ACHN (cell line): ENCODE measurements around the gene TSACC.
"Not testable (repeated sequence)": the region's sequence is repeated elsewhere in the genome, so short reads cannot be mapped to it uniquely, and the experiment has no call there.

Experiments
- DNase-seq: peaks from one replicate; pipeline ENCODE4 v3.0.0-alpha.2; 2015
- in situ Hi-C: cut with HindIII; loops from 2 replicates; pipeline ENCODE4 v1.10.0; 2017; ENCODE audit warnings: low sequenced_read_pairs, low pct_ligation_motif_present, low pct_unique_long_range_greater_than_20kb

The TSACC gene

DNA sequence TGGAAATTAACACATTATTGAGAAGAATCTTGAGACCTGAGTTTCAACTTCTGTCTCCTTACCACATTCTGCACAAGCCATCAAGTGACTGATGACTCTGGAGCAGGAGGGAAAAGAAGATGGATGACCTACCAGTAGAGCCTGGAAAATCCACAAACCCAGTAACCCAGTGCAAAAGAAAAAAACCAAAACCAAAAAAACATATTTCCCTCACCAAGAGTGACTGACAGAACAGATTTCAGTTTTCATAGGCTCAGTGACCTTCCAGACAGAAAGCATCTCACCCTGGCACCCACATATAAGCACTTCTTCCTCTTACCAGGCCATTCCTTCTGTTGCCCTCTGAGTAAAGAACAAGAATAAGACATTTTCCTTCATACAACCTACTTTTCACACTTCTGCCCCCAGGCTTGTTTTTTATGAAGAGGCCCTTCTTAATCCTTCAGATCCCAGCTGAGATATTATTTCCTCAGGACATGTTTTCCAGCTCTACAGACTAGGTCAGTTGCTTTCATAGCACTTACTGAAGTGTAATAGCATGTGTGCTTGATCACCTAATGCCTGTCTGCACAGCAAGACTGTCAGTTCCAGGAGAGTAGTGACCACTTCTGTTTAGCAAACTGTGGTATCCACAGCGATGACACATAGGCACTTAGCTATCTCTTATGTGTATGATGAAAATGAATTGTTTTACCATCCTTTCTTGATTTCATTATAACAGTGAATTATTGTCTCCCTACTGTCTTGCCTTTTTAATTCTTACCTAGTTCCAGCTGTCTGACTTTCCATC lies 4.0 kb downstream of the TSACC start:
- DNase-seq = no peak
- in situ Hi-C loops = no loop called here

DNA sequence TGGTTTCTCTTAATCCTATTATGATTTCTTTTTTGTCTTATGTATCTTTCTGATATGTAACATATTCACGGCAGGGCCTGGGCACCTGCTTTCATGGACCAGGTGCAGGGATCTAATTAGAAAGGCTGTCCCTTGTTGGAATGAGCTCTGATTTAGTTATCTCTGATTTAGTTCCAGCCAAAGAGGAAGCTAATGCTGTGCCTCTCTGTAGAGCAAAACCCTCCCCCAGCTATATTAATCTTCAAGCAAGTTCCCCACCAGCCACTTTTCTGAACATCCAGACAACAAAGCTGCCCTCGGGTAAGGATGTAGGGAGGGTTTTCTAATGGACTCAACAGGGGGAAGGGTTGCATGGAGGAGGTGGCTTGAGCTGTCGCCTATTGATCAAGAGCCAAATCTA lies 6.1 kb downstream of the TSACC start:
- no peak for DNase-seq
- in situ Hi-C loops = no loop called here

DNA sequence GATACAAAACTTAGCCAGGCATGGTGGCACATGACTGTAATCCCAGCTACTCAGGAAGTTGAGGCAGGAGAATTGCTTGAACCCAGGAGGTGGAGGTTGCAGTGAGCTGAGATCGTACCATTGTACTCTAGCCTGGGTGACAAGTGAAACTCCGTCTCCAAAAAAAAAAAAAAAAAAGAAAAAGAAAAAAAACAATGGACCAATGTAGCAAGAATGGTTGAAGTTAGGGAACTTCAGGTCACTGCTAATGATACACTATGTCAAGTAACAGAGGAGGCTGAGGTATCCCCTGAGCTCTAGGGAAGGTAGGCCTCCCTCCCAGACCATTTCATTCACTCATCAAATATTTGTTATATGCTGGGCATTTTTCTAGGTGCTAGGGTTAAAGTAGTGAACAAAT lies 7.7 kb downstream of the TSACC start:
- DNase-seq, in situ Hi-C loops: not testable (repeated sequence)

DNA sequence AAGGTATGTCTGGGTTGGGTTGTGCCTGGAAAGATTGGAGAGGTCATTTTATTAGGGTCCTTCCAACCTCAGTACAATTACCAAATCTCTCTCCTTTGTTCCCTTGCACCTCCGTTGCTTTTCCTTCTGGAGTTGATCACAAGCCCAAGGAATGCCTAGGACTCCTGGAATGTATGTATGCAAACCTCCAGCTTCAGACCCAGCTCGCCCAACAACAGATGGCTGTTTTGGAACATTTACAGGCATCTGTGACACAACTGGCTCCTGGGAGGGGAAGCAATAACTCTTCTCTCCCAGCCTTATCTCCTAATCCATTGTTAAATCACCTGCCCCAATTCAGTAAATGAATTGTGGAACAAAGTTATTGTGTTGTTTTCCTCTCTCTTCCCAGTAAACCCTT lies 8.3 kb downstream of the TSACC start:
- DNase-seq = no peak
- in situ Hi-C loops = no loop called here

DNA sequence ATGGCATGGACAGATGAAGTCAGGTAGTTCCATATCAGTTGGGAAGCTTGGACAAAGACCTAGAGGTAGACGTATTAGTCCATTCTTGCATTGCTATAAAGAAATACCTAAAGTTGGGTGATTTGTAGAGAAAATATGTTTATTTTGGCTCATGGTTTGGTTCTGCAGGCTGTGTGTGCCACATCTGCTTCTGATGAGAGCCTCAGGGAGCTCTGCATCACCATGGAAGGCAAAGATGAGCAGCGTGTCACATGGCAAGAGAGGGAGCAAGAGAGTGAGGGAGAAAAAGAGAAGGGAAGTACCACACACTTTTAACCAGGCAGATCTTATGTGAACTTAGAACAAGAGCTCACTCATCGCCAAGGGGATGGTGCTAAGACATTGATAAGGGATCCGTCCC lies 9.0 kb downstream of the TSACC start:
- in situ Hi-C loops = no loop called here
- no peak for DNase-seq

DNA sequence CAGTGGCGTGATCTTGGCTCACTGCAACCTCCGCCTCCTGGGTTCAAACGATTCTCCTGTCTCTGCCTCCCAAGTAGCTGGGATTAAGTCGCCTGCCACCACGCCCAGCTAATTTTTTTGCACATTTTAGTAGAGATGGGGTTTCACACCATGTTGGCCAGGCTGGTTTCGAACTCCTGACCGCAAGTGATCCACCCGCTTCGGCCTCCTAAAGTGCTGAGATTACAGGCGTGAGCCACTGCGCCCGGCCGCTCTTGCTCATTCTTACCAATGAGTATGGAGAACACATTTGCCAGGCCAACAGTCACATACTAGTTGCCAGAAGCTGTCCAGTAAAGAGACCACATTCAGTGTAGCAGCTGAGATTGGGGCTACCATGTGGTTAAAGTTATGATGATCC lies 14.2 kb downstream of the TSACC start:
- DNase-seq, in situ Hi-C loops: not testable (repeated sequence)

GRCh38 chr1:156356262-156356874 lies 18.0 kb downstream of the TSACC start:
- no peak for DNase-seq
- in situ Hi-C loops = no loop called here

GRCh38 chr1:156356875-156357534 lies 18.7 kb downstream of the TSACC start:
- DNase-seq = peak; percentile 72
- in situ Hi-C loops = no loop called here

GRCh38 chr1:156357977-156358376 lies 19.7 kb downstream of the TSACC start:
- DNase-seq = no peak
- in situ Hi-C loops = no loop called here

DNA sequence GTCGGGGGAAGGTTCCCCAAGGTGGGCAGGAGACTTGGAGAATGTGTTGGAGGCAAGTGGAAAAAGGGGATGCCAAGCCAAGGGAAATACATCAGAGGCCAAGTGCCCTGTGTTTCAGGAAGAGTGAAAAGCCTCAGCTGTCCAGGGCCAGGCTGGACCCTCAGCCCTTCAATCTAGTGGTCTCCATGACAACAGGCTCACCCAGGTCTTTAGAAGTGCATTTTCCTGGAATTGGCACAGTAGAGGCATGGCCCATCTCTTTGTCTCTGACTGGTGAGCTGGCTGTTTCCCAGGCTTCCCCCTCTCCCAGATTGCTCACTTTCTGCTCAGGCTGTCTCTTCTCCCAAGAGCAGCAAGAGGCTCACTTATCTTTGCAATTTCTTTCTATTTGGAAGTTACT lies 20.3 kb downstream of the TSACC start:
- DNase-seq = no peak
- in situ Hi-C loops = no loop called here

- in situ Hi-C loops = no loop called here
- DNase-seq = no peak
These were observed 20.9 kb downstream of the TSACC start for GRCh38 chr1:156359249-156359648.

DNA sequence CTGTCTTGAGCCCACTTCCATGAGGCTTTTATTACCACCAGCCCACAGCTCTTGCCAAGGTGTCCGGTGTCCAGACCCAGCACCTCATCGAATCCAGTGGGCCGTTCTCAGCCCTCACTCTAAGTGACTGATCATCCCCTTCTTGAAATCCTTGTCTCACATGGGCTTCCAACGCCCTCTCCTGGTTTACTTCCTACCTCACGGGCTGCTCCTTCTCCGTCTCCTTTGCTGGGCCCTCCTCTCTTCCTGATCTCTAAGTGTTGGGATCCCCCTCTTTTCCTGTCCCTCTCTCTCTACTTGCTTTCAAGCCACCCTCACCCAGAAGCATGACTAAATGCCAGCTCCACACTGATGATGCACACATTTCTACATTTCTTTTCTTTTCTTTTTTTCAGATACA lies 21.6 kb downstream of the TSACC start:
- in situ Hi-C loops = no loop called here
- DNase-seq = peak; percentile 21

- DNase-seq = no peak
- in situ Hi-C loops = no loop called here
These were observed 22.2 kb downstream of the TSACC start for GRCh38 chr1:156360534-156360933.

GRCh38 chr1:156365754-156366153 lies 27.4 kb downstream of the TSACC start:
- DNase-seq = no peak
- in situ Hi-C loops = no loop called here

DNA sequence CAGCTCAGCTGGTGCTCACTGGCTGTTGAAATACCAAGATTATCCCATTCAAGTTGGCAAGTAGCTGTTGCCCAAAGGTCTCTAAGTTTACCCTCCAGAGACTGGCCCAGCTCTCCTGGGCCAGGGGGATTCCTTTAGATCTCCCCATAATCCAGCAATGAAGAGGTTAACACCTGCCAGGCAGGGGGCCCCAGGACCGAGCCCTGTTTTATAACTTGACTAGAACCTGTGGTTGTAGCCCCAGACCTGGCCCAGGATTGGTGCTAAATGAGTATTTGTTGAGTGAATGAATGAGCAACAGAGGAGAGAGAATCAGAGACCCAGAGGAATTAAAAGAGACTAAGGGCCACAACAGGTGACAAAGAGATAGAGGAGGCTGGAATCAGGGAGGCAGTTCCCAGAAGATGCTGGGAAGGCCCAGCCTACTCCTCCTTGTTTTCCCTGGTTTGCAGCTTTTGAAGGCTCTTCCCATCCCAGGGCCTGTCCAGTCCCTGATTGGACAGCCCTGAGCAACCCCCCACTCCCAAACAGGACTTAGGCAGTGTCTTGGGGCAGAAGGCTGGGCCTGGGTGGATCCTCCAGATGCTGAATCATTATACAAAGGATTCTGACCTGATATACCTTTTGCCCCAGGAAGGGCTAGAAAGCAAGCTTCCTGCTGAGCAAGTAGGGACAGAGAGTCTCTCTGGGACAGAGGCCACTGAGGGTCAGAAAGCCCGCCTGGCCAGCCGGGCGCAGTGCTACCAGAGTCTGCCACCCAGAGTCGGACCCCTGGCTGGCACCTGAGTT lies 28.2 kb downstream of the TSACC start:
- no peak for DNase-seq
- in situ Hi-C loops = no loop called here

GRCh38 chr1:156367383-156368156 lies 29.2 kb downstream of the TSACC start:
- no peak for DNase-seq
- in situ Hi-C loops = no loop called here

DNA sequence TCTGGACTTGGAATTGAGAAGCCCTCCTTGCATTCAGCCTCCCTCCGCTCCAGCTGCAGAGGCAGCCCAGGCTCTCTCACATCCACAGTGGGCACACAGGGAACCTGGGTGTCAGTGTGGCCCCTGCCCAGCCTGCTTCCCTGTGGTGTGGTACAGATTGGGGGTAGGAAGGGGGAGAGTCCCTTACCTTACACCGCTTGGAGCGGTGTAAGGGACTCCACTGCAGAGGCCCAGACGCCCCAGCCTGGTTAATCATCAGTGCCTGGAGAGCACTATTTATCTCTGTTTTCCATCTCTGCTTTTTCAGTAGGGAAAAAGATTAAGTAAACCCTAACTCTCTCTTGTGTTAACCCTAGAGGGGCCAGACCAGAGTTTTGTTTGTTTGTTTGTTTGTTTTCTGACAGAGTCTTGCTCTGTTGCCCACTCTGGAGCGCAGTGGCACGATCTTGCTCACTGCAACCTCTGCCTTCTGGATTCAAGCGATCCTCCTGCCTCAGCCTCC lies 29.9 kb downstream of the TSACC start:
- DNase-seq = no peak
- in situ Hi-C loops = no loop called here
